Fibroblast of lung (primary cell): ENCODE data around the gene HUS1B. TPM values are rescaled to one million over a fixed set of nuclear protein-coding genes. Genes with fewer than 3 reads are reported as not detected.

ENCODE experiments used
- DNase-seq, 2 donors: peaks; one replicate each; pipeline versions ENCODE4 v3.0.0 to v3.0.0-alpha.2; 2010; ENCODE audit warnings: low read depth in 2 of 2
- H2AFZ ChIP-seq: 2 replicates; pipeline ENCODE4 v1.5.1; 2012; ENCODE audit warnings: low read length, control low read depth, inconsistent platforms
- H3K27ac ChIP-seq: 2 replicates; pipeline ENCODE4 v1.5.1; 2011; ENCODE audit warnings: low read length, control low read depth; ENCODE audit not compliant: insufficient read depth
- H3K27me3 ChIP-seq: 2 replicates; pipeline ENCODE4 v1.5.1; 2011; ENCODE audit warnings: mild to moderate bottlenecking, low read length; ENCODE audit not compliant: control insufficient read depth, insufficient read depth
- H3K36me3 ChIP-seq: 2 replicates; pipeline ENCODE4 v1.5.1; 2011; ENCODE audit warnings: low read length; ENCODE audit not compliant: control insufficient read depth, insufficient read depth
- H3K4me1 ChIP-seq: 2 replicates; pipeline ENCODE4 v1.5.1; 2011; ENCODE audit warnings: low read length; ENCODE audit not compliant: control insufficient read depth, insufficient read depth; ENCODE audit errors: extremely low read depth
- H3K4me2 ChIP-seq: 2 replicates; pipeline ENCODE4 v1.5.1; 2011; ENCODE audit warnings: low read length, control low read depth; ENCODE audit not compliant: insufficient read depth; ENCODE audit errors: extremely low read depth
- H3K4me3 ChIP-seq, 4 experiments: fragments of 200-600 bp in 1 of 4; sonication (generic) in 1 of 4; replicated peaks in 1 of 4; 2 replicates each; pipeline ENCODE4 v1.5.1; 2011 to 2016; ENCODE audit warnings: low read length in 4 of 4, low read depth in 3 of 4, mild to moderate bottlenecking in 3 of 4, control low read depth in 2 of 4, inconsistent platforms in 1 of 4, mixed read lengths in 1 of 4; ENCODE audit not compliant: insufficient read depth in 1 of 4; ENCODE audit errors: control extremely low read depth in 1 of 4
- H3K79me2 ChIP-seq: 2 replicates; pipeline ENCODE4 v1.5.1; 2012; ENCODE audit warnings: mild to moderate bottlenecking, low read length, inconsistent platforms; ENCODE audit not compliant: control insufficient read depth, insufficient read depth
- H3K9ac ChIP-seq: 2 replicates; pipeline ENCODE4 v1.5.1; 2011; ENCODE audit warnings: mild to moderate bottlenecking, low read length, control low read depth; ENCODE audit not compliant: insufficient read depth
- H3K9me3 ChIP-seq: 2 replicates; pipeline ENCODE4 v1.5.1; 2012; ENCODE audit warnings: low read depth, low read length; ENCODE audit not compliant: control insufficient read depth, insufficient read depth
- H4K20me1 ChIP-seq: 2 replicates; pipeline ENCODE4 v1.5.1; 2011; ENCODE audit warnings: low read length; ENCODE audit not compliant: control insufficient read depth, insufficient read depth; ENCODE audit errors: extremely low read depth
- EZH2 ChIP-seq: IDR thresholded peaks from 2 replicates; pipeline ENCODE4 v1.5.1; 2012; ENCODE audit warnings: low read length, control low read depth, mild to moderate bottlenecking; ENCODE audit errors: missing control alignments
- polyA minus RNA-seq: library from RNA; depleted of rRNA, polyadenylated mRNA; stranded (reverse); fragments of >200 nt; gene quantifications from 2 replicates; pipeline ENCODE4 v1.2.3, GENCODE V29; 2011; ENCODE audit warnings: low replicate concordance
- polyA plus RNA-seq, 2 donors: library from polyadenylated mRNA; depleted of rRNA in 1 of 2; stranded (reverse) in 1 of 2; unstranded in 1 of 2; fragments of >200 nt; gene quantifications; 2 replicates each; pipeline ENCODE4 v1.2.1, GENCODE V29; 2011 to 2012; ENCODE audit warnings: missing spikeins in 1 of 2
- total RNA-seq: library from RNA; depleted of rRNA; stranded (reverse); fragments of >200 nt; gene quantifications from 2 replicates; pipeline ENCODE4 v1.2.1, GENCODE V29; 2014
- TF ChIP-seq, protein P1 (sequence below), 2 donors: IDR thresholded peaks in 1 of 2; conservative IDR thresholded peaks in 1 of 2; 1 replicate in 1 of 2; 2 replicates in 1 of 2; pipeline ENCODE4 v1.5.1; 2011 to 2012; ENCODE audit warnings: low read length in 2 of 2, control low read depth in 1 of 2, inconsistent platforms in 1 of 2, low read depth in 1 of 2, mild to moderate bottlenecking in 1 of 2

Gene HUS1B
- total RNA-seq (0.77 and 1.2 TPM in 2 replicates), polyA plus RNA-seq (0.08 and 0.11 TPM in 2 replicates), polyA minus RNA-seq (not detected in 2 replicates)
- 0.22 and 0.44 TPM in 2 replicates for polyA plus RNA-seq (2012)

DNA sequence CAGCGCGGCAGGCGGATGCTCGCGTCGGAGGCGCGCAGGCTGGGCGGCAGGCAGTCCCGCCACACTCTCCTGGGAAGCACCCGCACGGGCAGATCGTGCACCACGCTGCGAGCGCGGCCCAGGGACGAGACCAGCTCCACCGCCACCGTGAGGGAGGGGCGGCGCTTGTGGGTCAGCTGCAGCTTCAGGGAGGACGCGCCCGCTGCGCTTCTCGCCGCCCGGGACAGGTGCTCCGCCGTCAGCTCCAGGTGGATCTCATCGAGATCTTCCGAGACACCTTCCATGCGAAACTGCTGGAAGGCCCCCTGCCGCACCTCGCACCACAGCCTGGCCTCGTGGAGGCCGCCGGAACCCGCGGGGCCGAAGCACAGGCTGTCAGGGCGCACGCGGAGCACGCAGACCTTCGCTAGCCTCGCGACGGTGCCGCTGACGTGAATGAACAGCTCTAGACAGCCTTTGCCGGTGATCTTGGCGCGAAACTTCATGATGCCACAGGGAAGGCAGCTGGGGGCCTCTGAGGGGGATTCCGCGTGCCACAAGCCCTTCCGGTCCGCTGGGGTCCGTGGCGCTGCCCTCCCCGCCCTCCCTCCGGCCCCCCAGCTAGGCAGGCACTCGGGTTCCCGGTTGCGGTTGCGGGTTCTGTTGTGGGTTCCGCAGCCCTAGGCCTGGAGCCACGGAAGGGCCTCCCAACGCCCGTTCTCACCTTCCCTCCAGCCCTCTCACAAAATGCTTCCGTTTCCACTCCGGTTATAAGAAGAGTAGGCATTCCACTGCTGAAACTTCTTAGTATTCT lies at the start of gene HUS1B:
TSS of gene HUS1B (minus strand) at position 641 of the 793 bp plus-strand sequence. CDS start at position 485, 156 bp downstream.
- Histone ChIP-seq H3K4me1 (no peaks in the 10 kb centered on the region), H3K9me3 (no peaks in the 10 kb centered on the region), H2AFZ (no peak within 1 kb of the TSS), H3K27ac (no peak within 1 kb of the TSS), H3K36me3 (peaks cover 6% of the 10 kb centered on the region), H3K27me3 (no peaks in the 10 kb centered on the region), H3K4me3 (no peak within 1 kb of the TSS), H3K4me2 (no peak within 1 kb of the TSS), H4K20me1 (no peaks in the 10 kb centered on the region), H3K79me2 (peaks cover 6% of the 10 kb centered on the region), H3K9ac (no peak within 1 kb of the TSS)
- no peak for DNase-seq
- TF ChIP-seq, protein P1, sequence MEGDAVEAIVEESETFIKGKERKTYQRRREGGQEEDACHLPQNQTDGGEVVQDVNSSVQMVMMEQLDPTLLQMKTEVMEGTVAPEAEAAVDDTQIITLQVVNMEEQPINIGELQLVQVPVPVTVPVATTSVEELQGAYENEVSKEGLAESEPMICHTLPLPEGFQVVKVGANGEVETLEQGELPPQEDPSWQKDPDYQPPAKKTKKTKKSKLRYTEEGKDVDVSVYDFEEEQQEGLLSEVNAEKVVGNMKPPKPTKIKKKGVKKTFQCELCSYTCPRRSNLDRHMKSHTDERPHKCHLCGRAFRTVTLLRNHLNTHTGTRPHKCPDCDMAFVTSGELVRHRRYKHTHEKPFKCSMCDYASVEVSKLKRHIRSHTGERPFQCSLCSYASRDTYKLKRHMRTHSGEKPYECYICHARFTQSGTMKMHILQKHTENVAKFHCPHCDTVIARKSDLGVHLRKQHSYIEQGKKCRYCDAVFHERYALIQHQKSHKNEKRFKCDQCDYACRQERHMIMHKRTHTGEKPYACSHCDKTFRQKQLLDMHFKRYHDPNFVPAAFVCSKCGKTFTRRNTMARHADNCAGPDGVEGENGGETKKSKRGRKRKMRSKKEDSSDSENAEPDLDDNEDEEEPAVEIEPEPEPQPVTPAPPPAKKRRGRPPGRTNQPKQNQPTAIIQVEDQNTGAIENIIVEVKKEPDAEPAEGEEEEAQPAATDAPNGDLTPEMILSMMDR (conservative IDR thresholded peaks at IDR 0.05 in 1 of 2, IDR thresholded peaks at IDR 0.05 in 1 of 2; ENCODE audit: low read depth in 1 of 2, low read length in 2 of 2) = no peak
- TF ChIP-seq EZH2 = no peak

DNA sequence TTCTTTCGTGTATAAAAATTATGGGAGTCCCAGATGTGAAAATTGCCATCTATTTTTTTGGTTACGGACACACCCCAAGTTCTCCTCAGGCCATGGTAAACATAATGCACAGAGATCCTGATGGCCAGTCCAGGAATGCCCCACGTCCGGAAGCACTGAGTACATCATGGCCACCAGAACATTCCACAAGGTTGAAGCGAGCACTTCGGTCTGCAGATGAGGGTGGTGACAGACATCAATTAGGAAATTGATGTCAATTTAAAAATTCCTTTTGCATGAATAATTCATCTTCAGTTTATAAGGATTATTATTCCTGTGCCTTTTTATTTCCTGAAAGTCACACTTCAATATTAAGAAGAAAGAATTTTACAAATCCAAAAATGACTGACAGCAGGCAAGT lies 49.2 kb upstream of the HUS1B start:
- DNase-seq = no peak
- Histone ChIP-seq H3K79me2 (no peaks in the 10 kb centered on the region), H4K20me1 (no peaks in the 10 kb centered on the region), H3K27me3 (no peaks in the 10 kb centered on the region), H3K36me3 (no peaks in the 10 kb centered on the region), H3K27ac (peak overlapping the region; percentile 27), H2AFZ (no peak overlapping the region), H3K4me3 (no peak overlapping the region), H3K4me1 (peaks cover 16% of the 10 kb centered on the region), H3K4me2 (peak overlapping the region; percentile 54), H3K9me3 (no peaks in the 10 kb centered on the region), H3K9ac (no peak overlapping the region)
- no peak for TF ChIP-seq EZH2
- TF ChIP-seq, protein P1 (conservative IDR thresholded peaks at IDR 0.05 in 1 of 2, IDR thresholded peaks at IDR 0.05 in 1 of 2; ENCODE audit: low read depth in 1 of 2, low read length in 2 of 2) = no peak

GRCh38 chr6:705047-705446 lies 48.1 kb upstream of the HUS1B start:
- Histone ChIP-seq H3K4me3 (no peak overlapping the region), H2AFZ (no peak overlapping the region), H3K36me3 (no peaks in the 10 kb centered on the region), H4K20me1 (no peaks in the 10 kb centered on the region), H3K4me1 (peaks cover 16% of the 10 kb centered on the region), H3K4me2 (no peak overlapping the region), H3K9me3 (no peaks in the 10 kb centered on the region), H3K27me3 (no peaks in the 10 kb centered on the region), H3K9ac (no peak overlapping the region), H3K79me2 (no peaks in the 10 kb centered on the region), H3K27ac (no peak overlapping the region)
- TF ChIP-seq EZH2 = no peak
- DNase-seq = no peak
